ENCODE results near the gene SLC39A11.

DNA sequence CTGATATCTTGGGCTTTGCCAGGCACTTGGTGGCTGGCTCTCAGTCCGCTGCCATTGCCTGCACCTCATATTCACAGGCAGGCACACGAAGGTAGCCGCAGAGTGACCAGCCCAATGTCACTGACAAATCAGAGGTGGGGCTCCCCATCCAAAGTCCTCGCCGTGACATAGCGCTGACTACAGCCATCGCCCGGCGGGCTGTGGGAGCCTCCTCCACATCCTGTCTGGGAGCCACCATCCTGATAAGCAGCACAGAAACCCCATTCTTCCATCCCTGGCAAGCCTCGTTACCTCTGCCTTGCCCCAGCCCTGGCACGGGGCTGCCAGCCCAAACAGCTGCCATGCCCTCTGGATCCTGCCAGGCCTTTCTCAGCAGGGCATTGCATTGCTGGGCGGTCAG is 437.8 kb downstream of the SLC39A11 start:
- TF ChIP-seq, protein P1, sequence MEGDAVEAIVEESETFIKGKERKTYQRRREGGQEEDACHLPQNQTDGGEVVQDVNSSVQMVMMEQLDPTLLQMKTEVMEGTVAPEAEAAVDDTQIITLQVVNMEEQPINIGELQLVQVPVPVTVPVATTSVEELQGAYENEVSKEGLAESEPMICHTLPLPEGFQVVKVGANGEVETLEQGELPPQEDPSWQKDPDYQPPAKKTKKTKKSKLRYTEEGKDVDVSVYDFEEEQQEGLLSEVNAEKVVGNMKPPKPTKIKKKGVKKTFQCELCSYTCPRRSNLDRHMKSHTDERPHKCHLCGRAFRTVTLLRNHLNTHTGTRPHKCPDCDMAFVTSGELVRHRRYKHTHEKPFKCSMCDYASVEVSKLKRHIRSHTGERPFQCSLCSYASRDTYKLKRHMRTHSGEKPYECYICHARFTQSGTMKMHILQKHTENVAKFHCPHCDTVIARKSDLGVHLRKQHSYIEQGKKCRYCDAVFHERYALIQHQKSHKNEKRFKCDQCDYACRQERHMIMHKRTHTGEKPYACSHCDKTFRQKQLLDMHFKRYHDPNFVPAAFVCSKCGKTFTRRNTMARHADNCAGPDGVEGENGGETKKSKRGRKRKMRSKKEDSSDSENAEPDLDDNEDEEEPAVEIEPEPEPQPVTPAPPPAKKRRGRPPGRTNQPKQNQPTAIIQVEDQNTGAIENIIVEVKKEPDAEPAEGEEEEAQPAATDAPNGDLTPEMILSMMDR (IDR thresholded peaks at IDR 0.05; ENCODE audit: low read depth, low read length): no peak
- no peak for TF ChIP-seq EZH2phosphoT487 (IDR thresholded peaks at IDR 0.05; ENCODE audit: low read depth)

All from OCI-LY3 (cell line).